Urothelium cell line (cell line): ENCODE measurements around the gene CPEB3.

Source experiments
- DNase-seq: peaks from one replicate; pipeline ENCODE4 v3.0.0; 2011; ENCODE audit warnings: low spot score, mixed read lengths
- FAIRE-seq: peaks from 2 replicates; lab custom pipeline; 2011; peaks lifted over from hg19 to GRCh38; lab: Jason Lieb, UNC

The CPEB3 gene

GRCh38 chr10:92110039-92110794, 180.7 kb downstream of the CPEB3 start:
- DNase-seq, result no peak
- FAIRE-seq, result no peak

- no peak for DNase-seq
- no peak for FAIRE-seq
Measured at GRCh38 chr10:92108747-92109146, 182.1 kb downstream of the CPEB3 start.

GRCh38 chr10:92108120-92108519, 182.8 kb downstream of the CPEB3 start:
- FAIRE-seq (no peak), DNase-seq (no peak)

DNA sequence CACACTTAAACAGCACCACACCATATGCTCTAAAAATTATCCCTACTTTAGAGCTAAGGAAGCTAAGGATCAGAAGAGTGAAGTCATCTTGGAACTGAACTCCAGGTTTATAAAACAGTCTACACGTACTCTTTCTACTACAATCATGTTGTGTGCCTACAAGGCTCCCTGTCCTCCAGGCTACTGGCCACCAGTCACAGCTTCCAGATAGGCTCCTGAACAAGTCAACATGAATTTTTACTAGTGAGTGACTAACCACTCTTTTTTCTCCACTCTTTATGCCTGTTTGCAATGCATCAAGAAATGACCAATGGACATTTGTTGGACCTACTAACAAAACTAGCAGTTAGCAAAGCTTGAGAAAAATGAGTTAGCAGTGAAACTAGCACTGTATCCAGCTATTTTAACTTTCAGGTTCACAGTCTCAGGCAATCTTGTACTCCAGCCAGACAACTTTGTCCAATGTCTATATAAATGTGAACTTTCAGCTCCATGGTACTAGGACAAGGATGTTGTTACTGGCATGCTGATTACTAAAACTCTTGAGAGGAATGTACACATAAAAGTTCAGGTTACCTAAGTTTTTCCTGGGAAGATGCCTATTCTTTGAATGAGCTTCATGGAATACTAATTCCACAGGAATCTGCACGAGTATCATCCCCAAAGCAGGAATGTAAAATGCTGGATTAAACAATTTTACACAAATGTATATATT, 187.3 kb downstream of the CPEB3 start:
- DNase-seq (no peak), FAIRE-seq (no peak)

DNA sequence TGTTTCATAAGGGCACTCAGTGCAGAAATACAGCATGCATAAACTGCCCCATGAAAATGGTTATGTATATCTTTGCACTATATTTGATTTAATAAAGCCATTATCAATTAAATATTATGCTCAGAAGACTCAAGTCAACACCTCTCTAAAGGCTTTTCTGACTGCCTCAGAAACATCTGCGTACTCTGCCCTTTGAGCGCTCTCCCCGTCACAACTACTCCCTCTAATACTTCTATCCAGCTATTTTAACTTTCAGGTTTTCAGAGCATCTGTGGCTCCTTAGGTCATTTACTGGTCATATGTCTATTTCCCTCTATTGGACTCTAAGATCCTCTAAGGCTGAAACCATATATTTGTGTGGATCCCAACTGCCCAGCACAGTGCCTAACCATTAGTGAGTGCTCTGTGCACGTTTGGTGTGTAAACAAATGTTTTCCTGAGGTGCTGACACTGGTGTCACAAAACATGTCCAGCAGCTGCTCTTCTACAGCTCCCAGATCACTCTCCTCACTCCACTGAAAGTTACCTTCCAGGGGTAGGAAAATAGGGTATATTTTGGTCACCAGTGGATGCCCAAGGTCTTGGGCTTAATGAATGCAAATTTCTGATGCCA, 188.2 kb downstream of the CPEB3 start:
- FAIRE-seq, result no peak
- no peak for DNase-seq

DNA sequence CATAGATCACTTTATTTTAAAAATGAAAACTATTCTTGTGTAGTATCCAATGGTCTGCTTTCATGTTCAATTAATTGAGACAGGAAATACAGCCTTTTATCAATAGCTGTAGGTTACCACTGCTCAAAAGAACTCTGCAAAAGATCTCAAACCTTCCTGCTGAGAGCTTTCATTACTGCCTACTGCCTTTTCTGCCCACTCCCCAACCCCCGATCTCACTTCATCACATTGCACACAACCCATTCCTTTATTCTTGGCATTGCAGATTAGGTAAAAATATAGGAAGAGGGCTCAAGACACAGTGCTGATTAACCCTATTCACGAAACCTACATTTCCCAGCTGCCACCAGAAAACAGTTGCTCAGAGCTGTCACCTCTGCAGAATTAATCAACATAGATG, 195.9 kb downstream of the CPEB3 start:
- DNase-seq (no peak), FAIRE-seq (no peak)

DNA sequence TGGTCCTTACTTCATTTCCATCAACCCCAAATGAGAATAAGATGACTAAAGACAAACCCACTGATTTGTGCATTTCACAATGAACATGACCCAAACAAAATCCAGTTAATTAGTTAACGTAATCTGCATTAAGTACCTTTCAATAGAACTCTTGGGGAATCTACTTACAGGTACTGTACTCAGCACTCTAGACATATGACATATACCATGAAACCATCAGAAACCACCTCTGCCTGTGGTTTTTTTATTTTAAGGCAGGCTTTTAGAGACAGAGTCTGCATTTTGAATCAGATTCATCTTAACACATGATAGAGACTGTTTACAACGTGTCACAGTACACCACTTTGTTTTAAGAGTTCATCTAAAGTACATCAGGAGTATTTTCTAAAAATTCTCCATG, 198.9 kb downstream of the CPEB3 start:
- no peak for FAIRE-seq
- DNase-seq, result no peak

- peak; percentile 75 for FAIRE-seq
- DNase-seq, result peak; percentile 70
Measured at GRCh38 chr10:92087750-92088395, 203.0 kb downstream of the CPEB3 start.

DNA sequence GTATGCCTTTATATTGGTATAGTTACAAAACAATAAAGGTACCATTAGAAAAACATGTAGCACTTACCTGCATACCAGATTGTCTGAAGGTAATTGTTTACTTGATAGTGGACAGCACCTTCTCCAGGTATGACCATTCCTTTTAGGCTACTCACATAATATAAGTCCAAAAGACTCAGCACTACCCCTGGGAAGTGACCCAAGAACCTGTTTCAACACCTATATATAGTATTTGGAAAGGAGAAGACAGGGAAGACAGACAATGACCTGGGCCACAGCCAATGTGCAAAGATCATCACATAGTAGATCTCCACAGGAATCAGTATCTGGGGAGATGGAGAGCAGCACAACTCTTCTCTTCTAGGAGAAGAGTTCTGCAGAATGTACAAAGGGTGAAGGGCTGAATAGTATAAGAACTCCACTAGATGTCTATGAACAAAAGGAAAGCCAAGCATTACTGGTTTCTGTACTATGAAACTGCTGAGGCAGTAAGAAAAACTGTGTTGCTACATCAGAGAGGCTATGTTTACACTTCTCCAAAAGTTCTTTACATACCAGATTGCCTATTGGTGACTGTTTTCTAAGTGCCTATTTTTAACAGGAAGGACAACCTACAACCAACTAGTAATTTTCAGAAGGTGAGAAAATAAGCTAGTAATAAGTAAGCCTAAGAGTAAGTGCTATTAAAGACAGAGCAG, 208.1 kb downstream of the CPEB3 start:
- FAIRE-seq (no peak), DNase-seq (no peak)

- FAIRE-seq (no peak), DNase-seq (no peak)
Measured at GRCh38 chr10:92081641-92082040, 209.2 kb downstream of the CPEB3 start.

DNA sequence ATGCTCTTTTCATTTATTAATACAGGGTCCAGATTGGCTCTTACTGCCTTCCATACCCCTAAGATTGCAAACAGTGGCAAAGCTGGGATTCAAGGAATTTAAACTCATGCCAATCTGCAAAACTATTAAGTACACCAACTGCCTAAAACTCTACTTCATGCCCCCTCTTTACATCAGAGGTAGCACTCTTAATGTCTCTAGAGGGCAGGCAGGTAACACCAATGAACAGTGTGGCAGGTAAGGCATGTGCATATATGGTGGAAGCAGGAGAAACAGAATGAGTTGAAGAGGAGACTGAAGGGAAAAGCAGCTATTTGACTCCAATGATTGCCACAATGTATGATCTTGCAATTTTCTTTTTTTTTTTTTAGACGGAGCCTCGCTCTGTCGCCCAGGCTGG, 210.6 kb downstream of the CPEB3 start:
- FAIRE-seq, result no peak
- no peak for DNase-seq

DNA sequence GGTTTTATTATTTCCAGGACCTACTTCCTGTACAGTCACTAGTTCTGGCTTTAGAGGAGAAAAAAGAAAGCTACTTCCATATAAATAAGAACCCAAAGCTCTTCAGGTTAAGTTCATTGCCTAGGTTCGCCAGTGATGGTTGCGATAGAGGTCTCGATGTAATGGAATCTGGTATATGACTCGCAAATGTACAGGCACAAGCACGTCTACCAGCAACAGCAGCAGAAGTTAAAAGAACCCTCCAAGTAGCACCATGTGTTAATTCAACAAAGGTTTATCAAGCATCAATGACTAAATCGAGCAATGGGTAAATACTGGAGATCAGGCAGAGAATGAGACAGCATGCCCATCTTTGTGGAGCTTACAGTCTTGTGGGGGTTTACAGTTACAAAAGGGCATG, 211.9 kb downstream of the CPEB3 start:
- DNase-seq (no peak), FAIRE-seq (no peak)

- DNase-seq (no peak), FAIRE-seq (no peak)
Measured at GRCh38 chr10:92076722-92077121, 214.2 kb downstream of the CPEB3 start.

DNA sequence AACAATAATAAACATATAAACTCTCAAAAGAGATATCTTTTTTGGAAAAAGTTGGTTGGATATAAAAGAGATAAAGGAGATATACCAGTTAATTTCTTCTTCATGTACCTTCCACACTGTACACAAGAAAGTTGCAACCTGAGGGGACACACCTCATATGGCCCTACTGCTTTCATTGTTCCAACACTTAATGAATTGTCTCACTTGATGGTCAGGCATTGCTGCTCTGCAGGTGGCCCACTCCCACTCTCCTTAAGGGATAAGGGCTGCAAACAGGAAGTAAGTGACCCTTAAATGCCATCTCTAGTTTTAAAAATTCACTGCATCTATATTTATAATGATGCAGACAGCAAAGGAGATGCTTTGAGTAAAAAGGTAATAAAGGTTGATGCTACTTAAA, 215.0 kb downstream of the CPEB3 start:
- DNase-seq (no peak), FAIRE-seq (no peak)

- DNase-seq (peak; percentile 7), FAIRE-seq (no peak)
Measured at GRCh38 chr10:92074126-92074887, 216.6 kb downstream of the CPEB3 start.

DNA sequence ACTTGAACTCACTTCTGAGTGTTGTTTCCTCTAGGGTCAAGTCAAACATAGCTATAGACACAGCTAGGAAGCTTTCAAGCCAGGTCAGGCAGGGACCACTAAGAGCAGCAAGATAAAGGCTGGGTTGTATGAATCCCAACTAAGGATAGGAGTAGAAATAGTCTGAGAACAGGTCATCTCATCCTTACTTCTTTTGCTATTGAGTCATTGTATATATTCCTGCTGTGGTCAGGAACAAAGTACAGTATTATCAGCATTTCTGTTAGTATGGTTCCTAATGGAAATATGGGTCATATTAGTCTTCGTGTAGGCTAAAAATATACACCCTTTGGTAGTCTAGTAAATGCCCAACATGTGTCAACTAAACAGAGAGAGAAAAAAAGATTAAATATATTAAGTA, 222.0 kb downstream of the CPEB3 start:
- DNase-seq (no peak), FAIRE-seq (no peak)

DNA sequence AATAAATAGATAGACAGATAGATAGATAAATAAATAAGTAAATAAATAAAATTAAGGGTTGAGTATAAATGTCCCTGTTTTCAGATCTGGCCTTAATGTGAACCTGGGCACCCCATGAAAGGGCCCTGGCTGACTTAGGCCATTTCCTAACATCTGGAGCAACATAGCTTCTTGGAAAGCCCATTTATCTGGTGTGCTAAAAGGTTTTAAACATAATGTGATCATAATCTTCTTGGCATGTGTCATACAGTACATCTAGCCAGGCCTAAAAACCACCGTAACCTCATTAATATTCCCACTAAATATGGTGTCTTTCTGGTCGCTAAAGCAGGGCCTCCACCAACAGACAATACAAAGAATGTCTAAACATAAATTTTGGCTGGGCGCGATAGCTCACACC, 224.5 kb downstream of the CPEB3 start:
- no peak for DNase-seq
- no peak for FAIRE-seq

GRCh38 chr10:92064506-92064905, 226.4 kb downstream of the CPEB3 start:
- FAIRE-seq, result no peak
- no peak for DNase-seq

- FAIRE-seq, result no peak
Measured at GRCh38 chr10:92062273-92062672, 228.6 kb downstream of the CPEB3 start.

DNA sequence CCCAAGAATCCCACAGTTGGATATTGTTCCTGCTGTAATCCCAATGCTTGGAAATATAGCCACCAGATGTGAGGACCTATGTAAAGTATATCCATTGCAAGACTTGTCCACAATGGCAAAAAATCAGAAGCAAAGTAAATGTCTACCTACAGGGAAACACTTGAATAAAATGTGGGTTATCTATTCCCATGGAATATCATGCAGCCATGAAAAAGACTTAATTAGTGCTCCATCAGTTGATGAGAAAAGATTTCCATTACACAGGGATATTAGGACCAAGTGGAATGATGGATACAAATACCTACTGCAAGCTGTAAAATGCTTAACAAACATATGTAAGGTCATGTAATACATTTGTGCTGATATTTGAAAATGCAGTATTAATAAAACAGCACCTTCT, 236.1 kb downstream of the CPEB3 start:
- DNase-seq, result no peak
- FAIRE-seq, result no peak

More at GRCh38 chr10:92062273-92062672, 228.6 kb downstream of the CPEB3 start:
- DNase-seq, result no peak
